GM23338 (cell line): ENCODE results near the gene NFATC3.

Source experiments
- CREB1 ChIP-seq: fragments of 250-450 bp; sonication (Bioruptor Pico); IDR thresholded peaks from 2 replicates; pipeline ENCODE4 v1.5.0; 2020; ENCODE audit warnings: low read depth, mild to moderate bottlenecking, moderate library complexity
- EZH2 ChIP-seq: fragments of 200-600 bp; sonication (generic); IDR thresholded peaks from one replicate; pipeline ENCODE4 v1.8.0; 2017; ENCODE audit warnings: antibody characterized with exemption, mild to moderate bottlenecking, low read depth; ENCODE audit not compliant: unreplicated experiment
- EZH2phosphoT487 ChIP-seq: fragments of 200-600 bp; sonication (generic); IDR thresholded peaks from one replicate; pipeline ENCODE4 v1.8.1; 2018; ENCODE audit warnings: antibody characterized with exemption; ENCODE audit not compliant: unreplicated experiment
- JUNB ChIP-seq: IDR thresholded peaks from one replicate; pipeline ENCODE4 v1.6.1; 2016; ENCODE audit warnings: antibody characterized with exemption; ENCODE audit not compliant: unreplicated experiment
- NANOG ChIP-seq: IDR thresholded peaks from 2 replicates; pipeline ENCODE4 v1.6.1; 2016; ENCODE audit warnings: antibody characterized with exemption, borderline replicate concordance
- POLR2AphosphoS5 ChIP-seq: IDR thresholded peaks from 2 replicates; pipeline ENCODE4 v1.6.1; 2016; ENCODE audit warnings: antibody characterized with exemption, low read depth
- STAT1 ChIP-seq: IDR thresholded peaks from one replicate; pipeline ENCODE4 v1.6.1; 2016; ENCODE audit warnings: antibody characterized with exemption; ENCODE audit not compliant: unreplicated experiment
- TF ChIP-seq, protein P1 (sequence below), 2 experiments: fragments of 200-600 bp in 1 of 2; sonication (generic) in 1 of 2; conservative IDR thresholded peaks; 2 replicates each; pipeline versions ENCODE4 v1.5.1 to v1.6.1; 2016 to 2017; ENCODE audit warnings: antibody characterized with exemption in 2 of 2, low read depth in 2 of 2, mild to moderate bottlenecking in 2 of 2, moderate library complexity in 1 of 2
- TF ChIP-seq, protein P2 (sequence below): IDR thresholded peaks from one replicate; pipeline ENCODE4 v1.6.1; 2018; ENCODE audit warnings: antibody characterized with exemption; ENCODE audit not compliant: unreplicated experiment
- TF ChIP-seq, protein P3 (sequence below): IDR thresholded peaks from 2 replicates; pipeline ENCODE4 v1.6.1; 2016; ENCODE audit warnings: antibody characterized with exemption

DNA sequence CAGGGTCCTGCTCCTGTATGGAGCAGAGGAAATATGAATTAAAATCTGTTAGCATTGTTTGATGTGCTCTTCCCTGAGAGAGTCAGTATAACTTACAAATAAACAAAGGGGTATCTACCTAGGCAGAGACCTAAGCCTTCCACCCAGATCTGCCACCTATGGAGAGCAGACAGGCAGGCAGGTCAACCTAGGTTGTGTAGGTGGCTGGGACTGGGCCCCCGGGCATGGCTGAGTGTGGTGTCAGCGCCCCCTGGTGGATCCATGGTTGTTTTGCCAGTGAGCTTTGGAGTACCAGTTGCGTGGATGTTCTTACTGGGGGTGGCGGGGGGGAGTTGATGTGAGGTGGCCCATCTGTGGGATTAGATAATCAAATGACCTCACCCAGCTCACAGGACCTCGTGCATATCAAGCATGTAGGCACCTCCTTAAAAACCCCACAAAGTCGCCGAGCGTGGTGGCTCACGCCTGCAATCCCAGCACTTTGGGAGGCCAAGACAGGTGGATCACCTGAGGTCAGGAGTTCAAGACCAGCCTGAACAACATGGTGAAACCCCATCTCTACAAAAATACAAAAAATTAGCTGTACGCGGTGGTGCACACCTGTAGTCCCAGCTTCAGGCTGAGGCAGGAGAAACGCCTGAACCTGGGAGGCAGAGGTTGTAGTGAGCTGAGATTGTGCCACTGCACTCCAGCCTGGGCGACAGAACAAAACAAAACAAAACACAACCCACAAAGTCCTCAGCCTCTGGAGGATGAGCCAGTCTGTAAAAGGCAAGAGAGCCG, 44.5 kb upstream of the NFATC3 start:
- TF ChIP-seq, protein P1, sequence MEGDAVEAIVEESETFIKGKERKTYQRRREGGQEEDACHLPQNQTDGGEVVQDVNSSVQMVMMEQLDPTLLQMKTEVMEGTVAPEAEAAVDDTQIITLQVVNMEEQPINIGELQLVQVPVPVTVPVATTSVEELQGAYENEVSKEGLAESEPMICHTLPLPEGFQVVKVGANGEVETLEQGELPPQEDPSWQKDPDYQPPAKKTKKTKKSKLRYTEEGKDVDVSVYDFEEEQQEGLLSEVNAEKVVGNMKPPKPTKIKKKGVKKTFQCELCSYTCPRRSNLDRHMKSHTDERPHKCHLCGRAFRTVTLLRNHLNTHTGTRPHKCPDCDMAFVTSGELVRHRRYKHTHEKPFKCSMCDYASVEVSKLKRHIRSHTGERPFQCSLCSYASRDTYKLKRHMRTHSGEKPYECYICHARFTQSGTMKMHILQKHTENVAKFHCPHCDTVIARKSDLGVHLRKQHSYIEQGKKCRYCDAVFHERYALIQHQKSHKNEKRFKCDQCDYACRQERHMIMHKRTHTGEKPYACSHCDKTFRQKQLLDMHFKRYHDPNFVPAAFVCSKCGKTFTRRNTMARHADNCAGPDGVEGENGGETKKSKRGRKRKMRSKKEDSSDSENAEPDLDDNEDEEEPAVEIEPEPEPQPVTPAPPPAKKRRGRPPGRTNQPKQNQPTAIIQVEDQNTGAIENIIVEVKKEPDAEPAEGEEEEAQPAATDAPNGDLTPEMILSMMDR (conservative IDR thresholded peaks at IDR 0.05; ENCODE audit: low read depth in 2 of 2): peak; percentile 91 to 98
- TF ChIP-seq POLR2AphosphoS5 (no peak), EZH2phosphoT487 (no peak), NANOG (no peak), EZH2 (no peak), CREB1 (CRISPR knock-in tag) (no peak), JUNB (no peak), STAT1 (no peak)
- TF ChIP-seq, protein P2, sequence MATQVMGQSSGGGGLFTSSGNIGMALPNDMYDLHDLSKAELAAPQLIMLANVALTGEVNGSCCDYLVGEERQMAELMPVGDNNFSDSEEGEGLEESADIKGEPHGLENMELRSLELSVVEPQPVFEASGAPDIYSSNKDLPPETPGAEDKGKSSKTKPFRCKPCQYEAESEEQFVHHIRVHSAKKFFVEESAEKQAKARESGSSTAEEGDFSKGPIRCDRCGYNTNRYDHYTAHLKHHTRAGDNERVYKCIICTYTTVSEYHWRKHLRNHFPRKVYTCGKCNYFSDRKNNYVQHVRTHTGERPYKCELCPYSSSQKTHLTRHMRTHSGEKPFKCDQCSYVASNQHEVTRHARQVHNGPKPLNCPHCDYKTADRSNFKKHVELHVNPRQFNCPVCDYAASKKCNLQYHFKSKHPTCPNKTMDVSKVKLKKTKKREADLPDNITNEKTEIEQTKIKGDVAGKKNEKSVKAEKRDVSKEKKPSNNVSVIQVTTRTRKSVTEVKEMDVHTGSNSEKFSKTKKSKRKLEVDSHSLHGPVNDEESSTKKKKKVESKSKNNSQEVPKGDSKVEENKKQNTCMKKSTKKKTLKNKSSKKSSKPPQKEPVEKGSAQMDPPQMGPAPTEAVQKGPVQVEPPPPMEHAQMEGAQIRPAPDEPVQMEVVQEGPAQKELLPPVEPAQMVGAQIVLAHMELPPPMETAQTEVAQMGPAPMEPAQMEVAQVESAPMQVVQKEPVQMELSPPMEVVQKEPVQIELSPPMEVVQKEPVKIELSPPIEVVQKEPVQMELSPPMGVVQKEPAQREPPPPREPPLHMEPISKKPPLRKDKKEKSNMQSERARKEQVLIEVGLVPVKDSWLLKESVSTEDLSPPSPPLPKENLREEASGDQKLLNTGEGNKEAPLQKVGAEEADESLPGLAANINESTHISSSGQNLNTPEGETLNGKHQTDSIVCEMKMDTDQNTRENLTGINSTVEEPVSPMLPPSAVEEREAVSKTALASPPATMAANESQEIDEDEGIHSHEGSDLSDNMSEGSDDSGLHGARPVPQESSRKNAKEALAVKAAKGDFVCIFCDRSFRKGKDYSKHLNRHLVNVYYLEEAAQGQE: no peak
- TF ChIP-seq, protein P3, sequence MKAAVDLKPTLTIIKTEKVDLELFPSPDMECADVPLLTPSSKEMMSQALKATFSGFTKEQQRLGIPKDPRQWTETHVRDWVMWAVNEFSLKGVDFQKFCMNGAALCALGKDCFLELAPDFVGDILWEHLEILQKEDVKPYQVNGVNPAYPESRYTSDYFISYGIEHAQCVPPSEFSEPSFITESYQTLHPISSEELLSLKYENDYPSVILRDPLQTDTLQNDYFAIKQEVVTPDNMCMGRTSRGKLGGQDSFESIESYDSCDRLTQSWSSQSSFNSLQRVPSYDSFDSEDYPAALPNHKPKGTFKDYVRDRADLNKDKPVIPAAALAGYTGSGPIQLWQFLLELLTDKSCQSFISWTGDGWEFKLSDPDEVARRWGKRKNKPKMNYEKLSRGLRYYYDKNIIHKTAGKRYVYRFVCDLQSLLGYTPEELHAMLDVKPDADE: no peak
